Measurements from ENCODE around the gene CAMK2N1.
A peak's percentile ranks its signal among the peaks of the same experiment; 100 is the strongest.

The CAMK2N1 gene

GRCh38 chr1:20496241-20496661 is 10.2 kb upstream of the CAMK2N1 start:
- no peak for DNase-seq

GRCh38 chr1:20495661-20496060 is 9.7 kb upstream of the CAMK2N1 start:
- DNase-seq = no peak

- no peak for DNase-seq
These were observed 8.8 kb upstream of the CAMK2N1 start for GRCh38 chr1:20494609-20495311.

DNA sequence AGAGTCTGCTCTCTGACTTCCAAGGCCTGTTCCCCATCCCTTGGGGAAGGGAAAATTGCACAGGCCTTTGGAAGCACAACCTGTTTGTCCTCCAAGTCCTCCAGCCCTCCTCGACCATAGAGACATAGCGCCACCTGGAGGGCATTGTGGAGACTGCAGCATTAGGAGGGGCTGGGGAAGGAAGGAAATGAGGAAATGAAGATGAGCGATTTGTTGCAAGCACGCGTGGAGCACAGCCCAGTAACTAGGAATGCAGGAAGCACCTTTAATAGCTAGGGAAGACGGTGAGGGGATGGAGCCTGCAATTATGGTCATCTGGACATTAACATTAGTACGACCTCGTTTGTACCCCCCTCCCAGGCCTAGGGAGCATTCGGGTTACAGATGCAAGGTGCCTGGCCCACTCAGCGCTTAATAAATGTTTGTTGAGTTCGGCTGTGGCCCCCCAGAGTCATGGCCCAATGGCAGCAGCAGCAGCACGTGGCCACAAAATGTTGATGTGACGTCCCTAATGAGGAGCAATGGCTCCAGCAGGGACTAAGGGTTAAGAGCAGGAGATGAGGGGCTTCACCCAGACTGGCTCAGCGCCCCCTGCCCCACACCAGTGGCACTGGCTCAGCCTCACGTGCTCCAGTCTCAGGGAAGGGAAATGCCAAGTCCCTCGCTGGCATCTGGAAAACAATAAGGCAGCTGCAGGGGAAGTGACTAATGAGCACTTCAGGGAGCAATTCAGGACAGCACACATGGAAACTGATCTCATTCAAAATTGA is 8.0 kb upstream of the CAMK2N1 start:
- peak; percentile 74 for DNase-seq

GRCh38 chr1:20493309-20493708 is 7.3 kb upstream of the CAMK2N1 start:
- DNase-seq = no peak

- DNase-seq = no peak
These were observed 6.7 kb upstream of the CAMK2N1 start for GRCh38 chr1:20492751-20493150.

GRCh38 chr1:20491866-20492265 is 5.9 kb upstream of the CAMK2N1 start:
- DNase-seq = no peak

DNA sequence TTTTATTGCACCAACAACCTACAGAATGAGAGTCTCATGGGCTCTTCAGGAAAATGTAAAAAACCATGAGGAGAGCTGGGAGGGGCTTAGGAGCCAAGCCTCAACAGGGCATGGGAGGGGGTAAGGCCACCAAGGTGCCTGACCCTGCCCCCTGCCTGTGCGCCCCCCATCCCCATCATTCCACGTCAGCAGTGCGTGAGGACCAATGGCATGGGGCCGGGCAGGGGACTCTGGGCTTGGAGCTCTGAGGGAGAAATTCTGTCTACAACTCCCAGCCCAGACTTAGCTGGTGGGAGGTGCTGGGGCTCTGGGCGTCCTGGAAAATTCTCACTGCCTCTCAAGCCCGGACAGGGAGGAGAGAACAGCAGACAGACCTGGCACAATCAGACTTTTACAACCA is 5.2 kb upstream of the CAMK2N1 start:
- no peak for DNase-seq

GRCh38 chr1:20487236-20487590 is 1.2 kb upstream of the CAMK2N1 start:
- DNase-seq = no peak

DNA sequence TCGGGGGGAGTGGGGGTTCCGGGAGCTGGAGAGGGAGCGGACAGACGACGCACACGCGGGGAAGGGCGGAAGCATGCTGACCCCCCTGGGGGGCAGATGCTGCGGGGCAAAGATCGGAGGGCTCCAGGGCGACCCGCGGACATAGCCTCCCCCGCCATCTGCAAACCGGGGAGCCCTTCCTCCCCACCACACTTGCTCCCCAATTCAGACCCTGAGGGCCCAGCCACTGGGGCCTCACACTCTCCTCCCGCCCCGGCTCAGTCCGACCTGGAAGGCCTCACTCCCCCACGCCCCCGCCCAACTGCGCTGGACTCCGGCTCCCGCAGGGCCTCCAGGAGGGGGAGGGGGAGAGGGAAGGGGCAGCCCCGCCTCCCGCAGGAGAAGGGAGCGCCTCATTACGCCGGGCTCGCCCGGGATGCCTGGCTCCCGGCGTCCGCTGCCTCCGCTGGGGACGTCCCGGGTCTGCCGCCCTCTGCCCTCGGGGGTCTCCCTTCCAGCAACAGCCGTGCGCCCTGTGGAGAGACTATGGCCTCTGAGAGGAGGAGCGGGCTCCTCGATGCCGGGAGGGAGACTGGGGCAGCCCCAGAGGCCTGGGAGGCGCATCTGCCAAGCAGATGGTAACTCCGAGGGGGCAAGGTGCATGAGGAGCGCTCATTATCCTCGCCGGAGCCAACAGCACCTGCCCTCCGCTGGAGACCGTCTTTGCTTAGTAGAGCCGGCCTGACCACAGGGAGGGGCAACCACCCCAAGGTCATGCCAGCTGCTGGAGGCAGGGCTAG is 636 bp upstream of the CAMK2N1 start:
- no peak for DNase-seq

DNA sequence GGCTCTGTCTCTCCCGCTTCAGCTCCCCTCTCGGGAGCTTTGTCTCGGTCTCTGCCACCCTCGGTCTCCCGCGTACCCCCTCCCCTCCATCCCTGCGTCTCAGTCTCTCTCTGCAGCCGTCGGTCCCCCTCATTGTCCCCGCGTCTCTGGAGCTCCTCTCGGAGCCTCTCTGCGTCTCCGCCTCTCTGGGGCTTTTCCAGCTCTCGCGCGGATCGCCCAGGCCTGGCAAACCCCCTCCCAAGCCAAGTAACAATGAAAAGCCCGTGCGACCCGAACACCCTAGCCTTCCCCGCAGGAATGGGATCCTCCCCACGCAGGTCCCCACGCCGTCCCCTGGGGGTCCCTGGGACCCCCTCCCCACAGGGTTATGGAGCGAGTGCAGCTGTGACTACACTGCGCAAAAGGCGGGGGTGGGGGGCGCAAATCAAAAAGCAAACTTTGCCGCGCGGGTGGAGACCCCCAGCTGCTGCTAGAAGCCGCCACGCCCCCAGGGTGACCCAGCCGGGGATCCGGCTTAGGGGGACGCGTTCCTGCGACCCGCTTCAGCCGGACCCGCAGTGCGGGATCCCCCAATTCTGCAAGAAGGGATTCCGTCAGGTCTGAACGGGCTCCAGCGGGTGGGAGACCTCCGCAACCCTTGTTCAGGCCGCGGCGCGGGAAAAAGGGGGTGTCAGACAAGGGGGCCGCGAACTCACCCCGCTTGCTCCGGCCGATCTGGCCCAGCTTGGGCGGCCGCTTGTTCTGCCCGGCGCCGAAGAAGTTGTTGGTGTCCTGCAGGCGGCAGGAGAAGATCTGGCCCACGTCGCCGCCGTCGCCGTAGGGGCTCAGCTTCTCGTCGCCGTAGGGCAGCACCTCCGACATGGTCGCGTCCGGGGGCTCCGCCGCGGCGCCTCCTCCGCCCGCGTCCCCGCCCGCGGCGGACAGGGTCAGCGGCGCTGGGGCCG is 1.2 kb downstream of the CAMK2N1 start:
- no peak for DNase-seq

DNA sequence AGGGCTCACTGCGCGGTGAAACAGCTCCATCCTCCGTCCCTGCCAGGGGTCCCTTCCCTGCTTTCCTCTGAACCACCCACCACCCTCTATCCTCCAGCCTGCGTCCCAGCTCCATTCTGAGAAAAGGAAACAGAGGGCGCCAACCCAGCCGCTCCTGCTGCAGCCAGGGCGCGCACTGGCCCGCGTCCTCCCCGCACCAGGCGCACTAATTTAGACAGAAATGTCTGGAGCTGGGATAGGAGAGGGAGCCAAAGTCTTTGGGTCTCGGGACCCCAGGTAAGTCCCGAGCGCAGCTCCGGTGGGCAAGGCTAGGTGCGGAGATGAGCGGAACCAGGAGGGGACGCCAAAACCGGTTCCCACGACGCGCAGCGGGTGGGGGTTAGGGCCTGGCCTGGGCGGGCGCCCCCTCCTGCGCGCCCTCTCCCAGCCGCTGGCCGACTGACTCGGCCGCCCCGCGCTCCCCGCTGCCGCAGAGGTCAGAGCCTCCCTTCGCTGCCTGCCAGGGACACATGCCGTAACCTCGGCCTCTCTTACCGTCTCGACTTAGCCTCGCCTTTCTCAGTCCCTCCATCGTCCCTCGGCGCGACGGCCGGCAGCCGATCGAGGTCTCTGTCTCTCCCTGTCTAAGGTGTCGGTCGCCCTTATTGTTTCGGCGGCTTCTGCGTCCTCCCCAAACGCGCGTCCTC is 2.0 kb downstream of the CAMK2N1 start:
- no peak for DNase-seq

GRCh38 chr1:20483098-20483832 is 2.7 kb downstream of the CAMK2N1 start:
- no peak for DNase-seq

GRCh38 chr1:20481643-20482498 is 4.1 kb downstream of the CAMK2N1 start:
- no peak for DNase-seq

- DNase-seq = no peak
These were observed 4.9 kb downstream of the CAMK2N1 start for GRCh38 chr1:20480951-20481617.

DNA sequence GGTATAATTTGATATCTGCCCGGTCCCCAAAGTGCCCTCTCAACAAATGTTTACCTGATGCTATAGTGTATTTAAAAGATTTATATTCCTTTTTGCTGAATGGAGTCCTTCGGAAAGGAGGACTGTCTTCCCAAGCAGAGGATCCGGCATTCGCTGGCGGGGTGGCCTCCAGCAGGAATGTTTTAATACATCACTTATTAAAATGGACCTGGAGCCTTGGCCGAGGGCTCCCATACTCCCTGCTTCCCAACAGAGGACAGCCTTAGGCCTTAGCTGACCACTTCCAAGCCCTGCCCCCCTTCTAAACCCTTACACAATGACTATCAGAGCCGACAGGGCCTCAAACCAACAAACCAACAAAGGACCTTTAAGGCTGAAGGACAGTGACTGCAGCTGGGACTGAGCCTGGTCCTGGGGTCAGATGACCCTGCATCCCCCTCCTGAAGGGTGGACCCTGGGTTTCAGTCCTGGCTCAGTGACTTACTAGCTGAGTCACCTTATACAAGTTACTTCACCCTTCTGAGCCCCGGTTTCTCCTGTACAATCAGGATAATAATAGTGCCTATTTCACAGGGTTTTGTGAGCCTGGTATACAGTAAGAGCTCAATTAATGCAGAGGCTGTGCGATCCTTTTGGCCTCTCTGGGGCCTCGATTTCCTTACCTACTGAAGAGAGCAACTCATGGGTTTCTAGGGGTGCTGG is 5.6 kb downstream of the CAMK2N1 start:
- DNase-seq = no peak

GRCh38 chr1:20479840-20480239 is 6.2 kb downstream of the CAMK2N1 start:
- no peak for DNase-seq

GRCh38 chr1:20478057-20478635 is 7.9 kb downstream of the CAMK2N1 start:
- DNase-seq = no peak
